HG03521 (cell line): Measurements from ENCODE around the gene IGF1R.
"Not testable (repeated sequence)": the region's sequence is repeated elsewhere in the genome, so short reads cannot be mapped to it uniquely, and the experiment has no call there.

Experiments
- ATAC-seq: cut with Tn5 transposase; IDR thresholded peaks from one replicate; pipeline ENCODE4 v1.9.1; 2021; ENCODE audit warnings: mild to moderate bottlenecking, moderate library complexity; ENCODE audit not compliant: unreplicated experiment

IGF1R gene

DNA sequence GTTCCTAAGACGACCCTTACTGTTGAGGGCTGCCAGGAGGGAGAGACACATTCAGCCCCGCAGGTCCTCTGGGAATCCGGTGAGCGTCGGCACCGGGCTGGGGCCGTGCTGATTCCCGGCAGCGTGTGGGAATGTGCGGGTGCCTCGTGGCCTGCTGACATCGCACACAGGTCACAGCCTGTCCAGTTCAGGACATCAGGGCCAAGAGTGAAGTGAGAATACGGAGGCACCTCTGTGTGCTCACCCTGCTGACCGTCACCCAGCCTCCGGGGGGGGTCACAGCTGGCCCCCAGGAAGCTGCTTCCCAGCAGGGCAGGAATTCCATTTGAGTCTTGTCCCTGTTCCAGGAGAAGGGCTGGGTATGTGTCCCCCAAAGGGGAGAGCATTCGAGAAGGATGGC lies 305.6 kb downstream of the IGF1R start:
- ATAC-seq, result no peak

DNA sequence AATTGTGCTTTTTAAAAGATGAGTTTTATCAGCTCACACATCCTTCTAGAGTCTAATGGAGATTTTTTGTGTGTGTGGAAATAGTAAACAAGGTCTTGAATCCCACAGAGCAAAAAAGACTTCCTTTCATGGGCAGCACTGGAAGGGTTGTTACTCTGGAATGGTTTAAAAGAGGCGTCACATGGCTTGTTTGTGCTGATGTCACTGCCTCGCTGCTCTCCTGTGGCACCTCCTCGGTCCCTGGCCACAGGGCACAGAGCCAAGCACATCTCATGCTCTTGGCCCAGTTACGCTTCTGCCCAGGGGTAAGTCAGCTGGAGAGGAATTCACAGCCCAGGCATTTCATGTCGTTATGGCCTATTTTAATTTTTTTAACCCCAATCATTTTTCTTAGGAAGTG lies 306.1 kb downstream of the IGF1R start:
- ATAC-seq, result no peak

DNA sequence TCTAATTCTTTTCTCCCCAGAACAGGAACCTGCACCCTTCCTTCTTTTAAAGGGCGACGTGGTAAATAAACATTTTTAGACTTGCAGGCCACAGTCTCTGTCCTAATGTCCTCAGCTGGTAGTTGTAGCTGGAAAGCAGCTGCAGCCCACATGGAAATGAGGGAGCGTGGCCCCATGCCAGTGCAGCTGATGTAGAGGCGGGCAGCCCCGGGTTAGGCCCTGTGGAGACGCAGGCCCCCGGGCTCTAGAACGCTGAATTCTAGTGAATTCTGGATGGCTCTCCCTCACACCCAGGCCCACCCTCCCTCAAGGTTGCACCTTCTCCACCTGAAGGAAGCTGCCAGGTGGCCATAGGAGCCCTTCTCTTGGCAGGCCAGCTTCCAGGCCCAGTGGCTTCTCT lies 307.0 kb downstream of the IGF1R start:
- no peak for ATAC-seq

DNA sequence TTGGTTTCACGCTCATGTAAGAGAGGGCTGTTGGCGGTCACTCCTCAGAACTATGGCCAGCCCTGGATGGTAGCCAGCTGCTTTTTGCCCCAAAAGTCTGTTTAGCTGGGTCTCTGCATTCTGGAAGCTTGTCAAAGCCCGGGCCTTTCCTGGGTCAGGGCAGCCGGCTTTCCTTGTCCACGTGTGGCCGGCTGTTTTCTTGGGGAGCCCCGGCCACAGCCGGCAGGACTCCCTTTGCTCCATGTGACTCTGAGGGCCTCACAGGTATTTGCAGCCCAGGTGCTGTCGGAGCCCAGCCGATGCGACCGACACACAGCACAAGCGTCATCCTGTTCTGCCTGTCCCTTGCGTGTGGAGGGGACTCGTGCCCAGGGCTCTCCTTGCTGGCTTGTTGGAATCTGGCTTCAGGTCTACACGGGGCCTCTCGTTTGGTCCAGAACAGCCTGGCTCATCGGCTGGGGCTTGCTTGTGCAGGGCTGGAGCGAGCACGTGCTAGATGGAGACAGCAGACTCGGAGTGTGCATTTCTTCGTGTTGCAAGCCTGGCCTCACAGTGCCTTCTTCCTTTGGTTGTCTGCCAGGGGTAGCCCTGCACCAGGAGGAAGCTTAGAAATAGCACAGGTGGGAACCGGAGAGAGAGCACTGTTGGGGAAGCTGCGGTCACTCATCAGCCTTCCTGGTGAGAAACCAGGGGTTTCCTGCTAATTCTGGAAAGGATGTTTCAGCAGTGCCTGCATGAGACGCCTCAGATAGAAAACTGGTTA lies 307.8 kb downstream of the IGF1R start:
- ATAC-seq, result no peak

DNA sequence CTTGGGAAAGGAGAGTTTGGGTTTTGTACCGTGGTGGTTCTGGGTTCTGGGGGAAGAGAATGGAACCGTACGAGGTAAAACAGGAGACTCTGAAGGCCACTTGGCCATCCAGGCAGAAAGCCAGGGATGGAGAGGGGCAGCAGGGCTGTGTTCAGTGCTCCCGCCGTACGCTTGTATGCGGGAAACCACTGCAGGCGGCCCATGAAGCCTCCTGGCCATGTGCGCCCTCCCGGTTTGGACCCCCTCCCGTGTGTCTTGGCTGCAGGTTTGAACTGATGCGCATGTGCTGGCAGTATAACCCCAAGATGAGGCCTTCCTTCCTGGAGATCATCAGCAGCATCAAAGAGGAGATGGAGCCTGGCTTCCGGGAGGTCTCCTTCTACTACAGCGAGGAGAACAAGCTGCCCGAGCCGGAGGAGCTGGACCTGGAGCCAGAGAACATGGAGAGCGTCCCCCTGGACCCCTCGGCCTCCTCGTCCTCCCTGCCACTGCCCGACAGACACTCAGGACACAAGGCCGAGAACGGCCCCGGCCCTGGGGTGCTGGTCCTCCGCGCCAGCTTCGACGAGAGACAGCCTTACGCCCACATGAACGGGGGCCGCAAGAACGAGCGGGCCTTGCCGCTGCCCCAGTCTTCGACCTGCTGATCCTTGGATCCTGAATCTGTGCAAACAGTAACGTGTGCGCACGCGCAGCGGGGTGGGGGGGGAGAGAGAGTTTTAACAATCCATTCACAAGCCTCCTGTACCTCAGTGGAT lies 308.6 kb downstream of the IGF1R start:
- no peak for ATAC-seq

DNA sequence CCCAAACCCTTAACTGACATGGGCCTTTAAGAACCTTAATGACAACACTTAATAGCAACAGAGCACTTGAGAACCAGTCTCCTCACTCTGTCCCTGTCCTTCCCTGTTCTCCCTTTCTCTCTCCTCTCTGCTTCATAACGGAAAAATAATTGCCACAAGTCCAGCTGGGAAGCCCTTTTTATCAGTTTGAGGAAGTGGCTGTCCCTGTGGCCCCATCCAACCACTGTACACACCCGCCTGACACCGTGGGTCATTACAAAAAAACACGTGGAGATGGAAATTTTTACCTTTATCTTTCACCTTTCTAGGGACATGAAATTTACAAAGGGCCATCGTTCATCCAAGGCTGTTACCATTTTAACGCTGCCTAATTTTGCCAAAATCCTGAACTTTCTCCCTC lies 309.3 kb downstream of the IGF1R start:
- ATAC-seq, result no peak

DNA sequence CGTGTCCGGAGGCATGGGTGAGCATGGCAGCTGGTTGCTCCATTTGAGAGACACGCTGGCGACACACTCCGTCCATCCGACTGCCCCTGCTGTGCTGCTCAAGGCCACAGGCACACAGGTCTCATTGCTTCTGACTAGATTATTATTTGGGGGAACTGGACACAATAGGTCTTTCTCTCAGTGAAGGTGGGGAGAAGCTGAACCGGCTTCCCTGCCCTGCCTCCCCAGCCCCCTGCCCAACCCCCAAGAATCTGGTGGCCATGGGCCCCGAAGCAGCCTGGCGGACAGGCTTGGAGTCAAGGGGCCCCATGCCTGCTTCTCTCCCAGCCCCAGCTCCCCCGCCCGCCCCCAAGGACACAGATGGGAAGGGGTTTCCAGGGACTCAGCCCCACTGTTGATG lies 309.7 kb downstream of the IGF1R start:
- no peak for ATAC-seq

DNA sequence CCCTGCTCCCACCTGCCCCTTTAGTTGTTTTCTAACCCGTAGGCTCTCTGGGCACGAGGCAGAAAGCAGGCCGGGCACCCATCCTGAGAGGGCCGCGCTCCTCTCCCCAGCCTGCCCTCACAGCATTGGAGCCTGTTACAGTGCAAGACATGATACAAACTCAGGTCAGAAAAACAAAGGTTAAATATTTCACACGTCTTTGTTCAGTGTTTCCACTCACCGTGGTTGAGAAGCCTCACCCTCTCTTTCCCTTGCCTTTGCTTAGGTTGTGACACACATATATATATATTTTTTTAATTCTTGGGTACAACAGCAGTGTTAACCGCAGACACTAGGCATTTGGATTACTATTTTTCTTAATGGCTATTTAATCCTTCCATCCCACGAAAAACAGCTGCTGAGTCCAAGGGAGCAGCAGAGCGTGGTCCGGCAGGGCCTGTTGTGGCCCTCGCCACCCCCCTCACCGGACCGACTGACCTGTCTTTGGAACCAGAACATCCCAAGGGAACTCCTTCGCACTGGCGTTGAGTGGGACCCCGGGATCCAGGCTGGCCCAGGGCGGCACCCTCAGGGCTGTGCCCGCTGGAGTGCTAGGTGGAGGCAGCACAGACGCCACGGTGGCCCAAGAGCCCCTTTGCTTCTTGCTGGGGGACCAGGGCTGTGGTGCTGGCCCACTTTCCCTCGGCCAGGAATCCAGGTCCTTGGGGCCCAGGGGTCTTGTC lies 310.7 kb downstream of the IGF1R start:
- ATAC-seq, result no peak

DNA sequence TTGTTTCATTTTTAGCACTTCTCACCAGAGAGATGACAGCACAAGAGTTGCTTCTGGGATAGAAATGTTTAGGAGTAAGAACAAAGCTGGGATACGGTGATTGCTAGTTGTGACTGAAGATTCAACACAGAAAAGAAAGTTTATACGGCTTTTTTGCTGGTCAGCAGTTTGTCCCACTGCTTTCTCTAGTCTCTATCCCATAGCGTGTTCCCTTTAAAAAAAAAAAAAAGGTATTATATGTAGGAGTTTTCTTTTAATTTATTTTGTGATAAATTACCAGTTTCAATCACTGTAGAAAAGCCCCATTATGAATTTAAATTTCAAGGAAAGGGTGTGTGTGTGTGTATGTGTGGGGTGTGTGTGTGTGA lies 311.3 kb downstream of the IGF1R start:
- no peak for ATAC-seq

DNA sequence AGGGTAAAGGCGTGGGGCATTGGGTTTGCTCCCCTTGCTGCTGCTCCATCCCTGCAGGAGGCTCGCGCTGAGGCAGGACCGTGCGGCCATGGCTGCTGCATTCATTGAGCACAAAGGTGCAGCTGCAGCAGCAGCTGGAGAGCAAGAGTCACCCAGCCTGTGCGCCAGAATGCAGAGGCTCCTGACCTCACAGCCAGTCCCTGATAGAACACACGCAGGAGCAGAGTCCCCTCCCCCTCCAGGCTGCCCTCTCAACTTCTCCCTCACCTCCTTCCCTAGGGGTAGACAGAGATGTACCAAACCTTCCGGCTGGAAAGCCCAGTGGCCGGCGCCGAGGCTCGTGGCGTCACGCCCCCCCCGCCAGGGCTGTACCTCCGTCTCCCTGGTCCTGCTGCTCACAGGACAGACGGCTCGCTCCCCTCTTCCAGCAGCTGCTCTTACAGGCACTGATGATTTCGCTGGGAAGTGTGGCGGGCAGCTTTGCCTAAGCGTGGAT lies 312.3 kb downstream of the IGF1R start:
- ATAC-seq, result no peak

DNA sequence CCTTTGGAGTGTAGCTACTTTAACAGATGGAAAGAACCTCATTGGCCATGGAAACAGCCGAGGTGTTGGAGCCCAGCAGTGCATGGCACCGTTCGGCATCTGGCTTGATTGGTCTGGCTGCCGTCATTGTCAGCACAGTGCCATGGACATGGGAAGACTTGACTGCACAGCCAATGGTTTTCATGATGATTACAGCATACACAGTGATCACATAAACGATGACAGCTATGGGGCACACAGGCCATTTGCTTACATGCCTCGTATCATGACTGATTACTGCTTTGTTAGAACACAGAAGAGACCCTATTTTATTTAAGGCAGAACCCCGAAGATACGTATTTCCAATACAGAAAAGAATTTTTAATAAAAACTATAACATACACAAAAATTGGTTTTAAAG lies 315.1 kb downstream of the IGF1R start:
- ATAC-seq, result no peak

DNA sequence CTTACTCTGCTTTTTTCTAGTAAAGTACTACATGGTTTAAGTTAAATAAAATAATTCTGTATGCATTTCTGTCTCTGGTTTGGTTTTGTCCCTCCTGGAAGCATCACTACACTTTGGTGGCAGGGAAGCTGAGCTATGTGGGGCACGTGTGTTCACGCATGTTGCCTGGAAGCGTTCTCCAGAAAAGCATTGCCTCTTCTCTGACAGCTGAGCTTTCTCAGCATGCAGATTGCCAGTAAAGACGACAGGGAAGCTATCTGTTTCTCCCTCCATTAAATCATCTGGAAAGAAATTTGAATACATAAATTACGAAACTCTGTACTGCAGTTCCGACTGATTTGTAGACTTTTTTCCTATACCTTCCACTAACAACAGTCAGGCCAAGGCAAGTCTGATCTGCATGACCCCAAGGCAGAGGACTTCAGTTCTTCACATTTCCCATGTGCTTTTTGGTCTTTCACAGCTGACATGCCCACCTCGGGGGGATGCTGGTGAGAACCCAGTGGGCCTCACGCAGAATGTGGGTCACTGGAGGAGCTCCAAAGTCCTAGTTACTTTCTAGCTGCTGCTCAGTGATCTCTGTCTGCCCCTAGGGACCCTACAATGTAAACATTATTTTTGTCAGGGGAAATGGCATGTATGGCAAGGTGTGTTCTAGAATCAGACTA lies 316.3 kb downstream of the IGF1R start:
- no peak for ATAC-seq

DNA sequence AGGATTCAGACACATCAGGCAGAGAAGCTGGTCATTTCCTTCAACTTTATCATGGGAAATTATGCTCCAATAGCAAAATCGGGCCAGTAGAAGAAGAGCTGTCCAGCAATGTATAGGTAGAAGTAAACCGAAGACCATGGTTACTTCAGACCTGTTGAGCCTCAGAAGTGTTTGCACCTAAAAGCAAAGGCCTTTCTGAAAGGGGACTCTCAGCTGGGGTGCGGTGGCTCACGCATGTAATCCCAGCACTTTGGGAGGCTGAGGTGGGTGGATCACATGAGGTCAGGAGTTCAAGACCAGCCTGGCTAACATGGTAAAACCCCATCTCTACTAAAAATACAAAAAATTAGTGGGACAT lies 316.8 kb downstream of the IGF1R start:
- ATAC-seq, result not testable (repeated sequence)

DNA sequence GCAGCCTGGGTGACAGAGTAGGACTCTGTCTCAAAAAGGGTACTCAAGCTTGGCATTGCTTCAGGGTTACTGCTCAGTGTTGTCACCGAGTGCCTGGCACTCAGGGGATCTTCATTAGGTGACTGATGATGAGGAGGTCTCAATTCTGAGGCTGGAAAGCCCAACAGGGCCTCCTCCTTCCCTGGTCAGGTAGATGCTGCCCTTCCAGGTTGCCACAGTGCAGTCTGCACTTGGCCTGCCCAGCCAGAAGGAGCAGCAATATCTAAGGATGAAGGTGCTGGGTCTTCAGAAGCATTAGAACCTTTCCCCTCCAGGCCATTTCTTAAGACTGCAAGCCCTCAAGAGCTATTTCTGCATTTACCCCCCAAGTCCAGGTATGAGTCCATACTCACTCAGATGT lies 317.3 kb downstream of the IGF1R start:
- no peak for ATAC-seq

DNA sequence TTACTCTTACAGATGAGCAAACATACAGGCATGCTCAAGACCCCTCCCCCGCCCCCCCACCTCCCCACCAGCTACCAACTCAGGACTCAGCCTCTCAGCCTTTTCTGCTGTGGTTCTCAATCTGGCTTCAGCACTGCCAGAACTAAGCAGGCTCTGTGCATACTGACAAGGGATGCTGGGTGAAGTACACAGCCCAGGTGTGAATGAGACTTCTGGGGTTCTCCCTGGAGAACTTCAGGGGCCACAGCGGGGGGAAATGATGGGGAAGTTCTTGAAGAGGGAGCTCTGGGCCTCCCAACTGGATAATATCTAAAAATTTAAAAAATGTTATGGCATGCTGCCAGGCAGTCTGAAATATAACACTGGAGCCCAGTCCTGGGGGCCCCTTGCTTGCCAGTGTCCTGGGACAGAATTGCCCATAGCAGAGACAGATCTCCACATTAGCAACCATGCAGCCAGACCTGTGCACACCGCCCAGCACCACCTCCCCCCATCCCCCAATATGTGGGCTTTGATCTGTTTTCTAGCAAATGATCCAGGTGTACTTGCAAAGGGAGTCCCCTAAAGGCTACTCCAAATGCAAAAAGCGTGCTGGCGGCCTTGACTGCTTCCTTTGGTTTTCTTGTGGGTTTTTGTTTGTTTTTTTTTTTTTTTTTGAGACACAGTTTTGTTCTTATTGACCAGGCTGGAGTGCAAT lies 317.9 kb downstream of the IGF1R start:
- no peak for ATAC-seq

DNA sequence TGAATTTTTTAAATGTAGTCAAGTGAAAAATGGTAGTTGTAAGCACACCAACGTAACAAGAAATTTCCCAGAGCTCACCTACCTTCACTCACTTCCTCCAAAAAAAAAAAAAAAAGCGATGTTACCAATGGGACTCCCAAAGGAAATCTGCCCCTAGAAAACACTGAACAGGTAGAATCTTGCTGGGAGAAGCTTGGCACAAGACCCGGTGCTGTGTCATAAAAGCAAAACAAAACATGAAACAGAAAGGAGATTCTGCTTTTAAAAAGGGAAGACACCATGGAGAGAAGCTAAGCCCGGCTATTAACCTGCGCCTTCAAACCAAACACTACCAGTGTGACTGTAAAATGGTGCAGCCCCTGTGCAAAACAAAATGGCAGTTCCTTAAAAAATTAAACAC lies 318.8 kb downstream of the IGF1R start:
- ATAC-seq, result no peak

DNA sequence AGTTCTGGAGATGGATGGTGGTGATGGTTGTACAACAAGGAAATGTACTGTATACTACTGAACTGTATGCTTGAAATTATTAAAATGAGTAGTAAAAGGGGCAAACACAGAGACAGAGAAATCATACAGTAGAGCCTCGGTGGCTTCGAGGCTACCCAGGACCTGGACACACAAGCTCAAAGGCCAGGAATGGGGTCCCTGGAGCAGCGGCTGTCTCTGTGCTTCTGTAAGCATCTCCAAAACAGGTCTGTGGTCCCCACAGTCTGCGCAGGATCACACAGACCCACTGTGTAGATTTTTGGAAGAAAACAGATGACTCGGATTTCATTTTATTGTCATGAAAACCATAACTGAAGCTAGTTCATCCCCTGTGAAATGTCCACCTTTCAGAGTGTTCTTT lies 319.6 kb downstream of the IGF1R start:
- no peak for ATAC-seq

DNA sequence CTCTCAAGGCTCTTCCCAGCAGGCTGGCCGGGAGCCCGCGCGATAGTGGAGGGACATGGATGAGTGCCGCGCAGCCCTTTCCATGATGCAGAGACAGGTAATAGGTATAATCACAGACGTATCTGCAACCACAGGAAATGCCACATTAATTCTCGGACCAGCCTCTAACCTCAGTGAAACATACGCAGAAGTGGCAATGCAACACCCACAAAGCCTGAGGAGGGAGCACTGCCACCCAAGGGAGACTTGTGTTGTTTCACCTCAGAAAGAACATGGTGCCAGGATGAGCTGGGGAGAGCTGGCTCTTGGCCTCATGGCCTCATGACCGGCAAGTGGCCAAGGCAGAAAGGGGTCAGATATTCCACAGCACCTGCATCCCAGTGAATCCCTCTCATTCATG lies 320.2 kb downstream of the IGF1R start:
- no peak for ATAC-seq

DNA sequence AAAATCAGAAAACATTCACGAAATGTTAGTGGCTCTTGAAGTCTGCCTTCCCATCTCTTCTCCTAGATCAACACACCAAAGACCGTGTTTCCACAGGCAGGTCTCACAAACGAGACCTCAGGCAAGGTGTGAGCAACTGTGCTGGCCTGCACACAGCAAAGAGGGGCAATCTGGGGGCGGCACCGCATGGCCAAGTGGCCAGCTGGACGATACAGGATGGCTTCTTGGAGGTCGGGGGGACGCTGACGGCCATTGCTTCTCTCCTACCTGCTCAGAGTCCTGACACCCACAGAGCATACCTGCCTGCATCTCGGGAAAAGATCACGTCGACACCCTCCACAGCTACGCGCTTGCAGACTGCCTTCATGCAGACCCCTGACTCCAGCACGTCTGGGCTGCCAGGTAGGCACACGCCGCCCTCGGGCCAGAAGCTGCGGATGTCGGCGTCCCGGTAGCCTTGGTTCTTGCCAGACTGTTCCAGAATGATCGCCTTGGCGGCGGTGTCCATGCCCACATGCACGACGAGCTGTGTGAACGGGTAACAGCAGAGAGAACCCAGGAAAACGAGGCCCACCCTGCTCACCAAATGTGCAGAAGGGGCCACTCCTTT lies 320.9 kb downstream of the IGF1R start:
- no peak for ATAC-seq

DNA sequence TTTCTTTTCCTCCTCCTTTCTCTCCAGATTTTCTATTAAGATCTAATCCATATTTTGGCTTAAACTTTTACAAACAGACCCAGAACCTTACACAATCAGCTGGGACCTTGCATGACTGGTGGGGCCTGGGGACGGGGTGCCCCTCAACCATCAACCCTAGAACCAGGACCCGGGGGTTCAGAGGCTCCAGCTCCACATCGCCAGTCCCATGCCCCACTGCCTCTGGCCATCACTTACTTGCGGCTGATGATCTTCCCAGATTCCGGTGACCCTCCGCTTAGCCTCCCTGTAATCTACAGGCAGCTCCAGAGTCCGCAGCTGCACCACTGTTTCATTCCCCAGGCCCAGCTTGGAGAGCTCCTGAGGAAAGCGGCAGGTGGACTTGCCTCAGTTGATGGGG lies 322.5 kb downstream of the IGF1R start:
- no peak for ATAC-seq
